C4-2B (cell line): ENCODE measurements around the gene FTMT.

Source experiments
- ZFX ChIP-seq: fragments of 450-650 bp; IDR thresholded peaks from 2 replicates; pipeline ENCODE4 v1.6.1; 2017
- TF ChIP-seq, protein P1 (sequence below): fragments of 450-650 bp; conservative IDR thresholded peaks from 2 replicates; pipeline ENCODE4 v1.5.1; 2017; ENCODE audit warnings: mild to moderate bottlenecking

DNA sequence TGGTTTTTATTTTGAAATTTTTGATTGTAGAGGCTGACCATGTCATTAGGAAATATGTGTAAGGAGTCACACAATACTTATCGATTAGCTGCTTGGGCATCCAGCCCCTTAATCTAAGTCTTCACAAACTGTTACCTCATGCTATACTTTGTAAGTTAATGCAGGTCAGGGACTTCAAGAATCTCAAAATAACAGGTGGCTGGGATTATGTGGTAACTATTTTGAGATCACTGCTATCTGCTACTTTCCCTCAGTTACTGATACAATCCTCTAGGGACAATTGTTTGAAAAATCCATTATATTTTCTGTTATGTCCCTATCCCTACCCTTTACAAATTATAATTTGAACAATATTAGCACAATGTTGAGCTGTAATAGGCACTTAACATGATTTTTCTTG lies 21.7 kb downstream of the FTMT start:
- TF ChIP-seq, protein P1, sequence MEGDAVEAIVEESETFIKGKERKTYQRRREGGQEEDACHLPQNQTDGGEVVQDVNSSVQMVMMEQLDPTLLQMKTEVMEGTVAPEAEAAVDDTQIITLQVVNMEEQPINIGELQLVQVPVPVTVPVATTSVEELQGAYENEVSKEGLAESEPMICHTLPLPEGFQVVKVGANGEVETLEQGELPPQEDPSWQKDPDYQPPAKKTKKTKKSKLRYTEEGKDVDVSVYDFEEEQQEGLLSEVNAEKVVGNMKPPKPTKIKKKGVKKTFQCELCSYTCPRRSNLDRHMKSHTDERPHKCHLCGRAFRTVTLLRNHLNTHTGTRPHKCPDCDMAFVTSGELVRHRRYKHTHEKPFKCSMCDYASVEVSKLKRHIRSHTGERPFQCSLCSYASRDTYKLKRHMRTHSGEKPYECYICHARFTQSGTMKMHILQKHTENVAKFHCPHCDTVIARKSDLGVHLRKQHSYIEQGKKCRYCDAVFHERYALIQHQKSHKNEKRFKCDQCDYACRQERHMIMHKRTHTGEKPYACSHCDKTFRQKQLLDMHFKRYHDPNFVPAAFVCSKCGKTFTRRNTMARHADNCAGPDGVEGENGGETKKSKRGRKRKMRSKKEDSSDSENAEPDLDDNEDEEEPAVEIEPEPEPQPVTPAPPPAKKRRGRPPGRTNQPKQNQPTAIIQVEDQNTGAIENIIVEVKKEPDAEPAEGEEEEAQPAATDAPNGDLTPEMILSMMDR = no peak
- TF ChIP-seq ZFX = no peak
